ENCODE results near the gene AXIN2. TPM values are rescaled to one million over a fixed set of nuclear protein-coding genes. Genes with fewer than 3 reads are reported as not detected.

Gene AXIN2
- polyA plus RNA-seq (2011; rRNA removed) (2.4 and 2.8 TPM in 2 replicates), polyA minus RNA-seq (2011; rRNA and poly(A)+ RNA removed) (3.5 and 3.8 TPM in 2 replicates)

DNA sequence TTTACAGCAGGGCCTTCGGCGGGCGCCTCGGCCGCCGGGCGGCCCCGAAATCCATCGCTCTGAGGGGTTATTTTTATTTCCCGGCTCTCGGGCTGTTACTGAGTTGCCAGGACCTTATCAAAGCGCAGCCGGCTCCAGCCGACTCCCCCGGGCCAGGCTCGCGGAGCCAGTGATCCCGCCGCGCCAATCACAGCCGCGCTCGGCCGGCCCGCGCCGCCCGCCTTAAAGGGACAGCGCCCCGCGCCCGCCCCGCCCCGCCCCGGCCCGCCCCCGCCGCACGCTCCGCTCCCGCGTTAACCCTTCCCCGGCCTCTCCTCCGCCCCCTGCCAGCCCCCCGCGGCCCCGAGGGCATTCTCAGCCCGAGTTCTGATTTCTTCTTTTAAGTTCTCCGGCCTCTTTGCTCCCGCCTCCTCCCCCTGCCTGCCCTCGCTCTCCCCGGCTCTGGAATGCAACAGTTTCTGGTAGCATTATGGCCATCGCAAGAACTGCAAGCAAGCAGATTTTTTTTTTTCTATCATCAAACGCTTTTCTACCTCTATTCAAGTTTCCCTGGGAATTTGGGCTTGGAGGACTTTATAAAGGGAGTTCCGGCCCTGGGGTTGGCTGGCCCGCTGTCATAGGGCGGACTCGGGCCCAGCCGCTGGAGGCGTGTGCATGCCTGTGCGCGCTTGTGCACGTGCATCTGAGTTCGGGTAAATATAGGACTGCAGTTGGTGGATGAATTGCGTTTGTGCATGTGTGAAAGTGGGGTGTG, at the start of gene AXIN2:
Gene AXIN2 (minus strand): TSS at position 197 of the 754 bp plus-strand sequence. CDS start 3,028 bp downstream, outside the sequence.
- TF ChIP-seq CTCF (IDR thresholded peaks at IDR 0.05; ENCODE audit: low read depth, low read length): 0 out of 2 replicates have a peak, but pooled peaks have one; percentile 22
- peak within 1 kb of the TSS; percentile 67 for H3K4me3 ChIP-seq (ENCODE audit: low read depth, low read length)
- peaks cover 11% of the 10 kb centered on the region for H3K27me3 ChIP-seq (ENCODE audit: control insufficient read depth, insufficient read depth, low read length)
- ChIA-PET POLR2A (interaction anchor here (0.7 kb wide), 1 partner anchor 31 kb away, joined by 3 read pairs; no protein-coding TSS in a partner anchor), CTCF (interaction anchor here (0.6 kb wide), 1 partner anchor 263 kb away, joined by 14 read pairs; no protein-coding TSS in a partner anchor)
- peak within 1 kb of the TSS; percentile 96 for H3K27ac ChIP-seq (ENCODE audit: low read depth, low read length)
- peak; percentile 53 for DNase-seq (ENCODE audit: low read depth, low spot score)
- no peaks in the 10 kb centered on the region; the same call in 1 of the 2 replicates for H3K9me3 ChIP-seq (ENCODE audit: control insufficient read depth, insufficient read depth, low read length)

DNA sequence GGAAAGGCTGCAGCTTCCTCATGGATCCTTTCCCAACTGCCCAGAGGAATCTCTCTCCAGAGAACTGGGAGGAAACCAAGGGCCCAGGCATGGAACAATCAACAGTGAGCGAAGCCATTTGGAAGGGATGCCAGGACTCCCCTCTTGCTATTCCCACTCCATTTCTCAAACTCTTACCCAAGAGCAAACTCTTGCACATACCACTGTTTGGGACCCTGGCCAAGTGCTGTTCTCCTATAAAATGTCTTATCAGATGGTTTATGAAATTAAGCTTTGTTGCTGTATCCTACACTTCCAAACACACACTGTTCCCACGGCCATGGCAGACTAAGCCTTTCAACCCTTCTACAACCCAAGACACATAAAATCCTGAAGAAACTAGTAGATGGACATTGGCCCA, 48.3 kb upstream of the AXIN2 start:
- no peaks in the 10 kb centered on the region for H3K27me3 ChIP-seq (ENCODE audit: control insufficient read depth, insufficient read depth, low read length)
- H3K27ac ChIP-seq (ENCODE audit: low read depth, low read length): no peak overlapping the region
- H3K4me3 ChIP-seq (ENCODE audit: low read depth, low read length): no peak overlapping the region
- DNase-seq (ENCODE audit: low read depth, low spot score): no peak
- no peaks in the 10 kb centered on the region for H3K9me3 ChIP-seq (ENCODE audit: control insufficient read depth, insufficient read depth, low read length)
- POLR2A ChIA-PET: no interaction called here
- CTCF ChIA-PET: no interaction called here
- TF ChIP-seq CTCF (IDR thresholded peaks at IDR 0.05; ENCODE audit: low read depth, low read length): no peak

- DNase-seq (ENCODE audit: low read depth, low spot score): no peak
- ChIA-PET CTCF (no interaction called here), POLR2A (no interaction called here)
- no peak for TF ChIP-seq CTCF (IDR thresholded peaks at IDR 0.05; ENCODE audit: low read depth, low read length)
- Histone ChIP-seq H3K27ac (ENCODE audit: low read depth, low read length) (no peak overlapping the region), H3K4me3 (ENCODE audit: low read depth, low read length) (no peak overlapping the region), H3K9me3 (ENCODE audit: control insufficient read depth, insufficient read depth, low read length) (no peaks in the 10 kb centered on the region), H3K27me3 (ENCODE audit: control insufficient read depth, insufficient read depth, low read length) (no peaks in the 10 kb centered on the region)
Observed at GRCh38 chr17:65609286-65609685, 47.8 kb upstream of the AXIN2 start.

DNA sequence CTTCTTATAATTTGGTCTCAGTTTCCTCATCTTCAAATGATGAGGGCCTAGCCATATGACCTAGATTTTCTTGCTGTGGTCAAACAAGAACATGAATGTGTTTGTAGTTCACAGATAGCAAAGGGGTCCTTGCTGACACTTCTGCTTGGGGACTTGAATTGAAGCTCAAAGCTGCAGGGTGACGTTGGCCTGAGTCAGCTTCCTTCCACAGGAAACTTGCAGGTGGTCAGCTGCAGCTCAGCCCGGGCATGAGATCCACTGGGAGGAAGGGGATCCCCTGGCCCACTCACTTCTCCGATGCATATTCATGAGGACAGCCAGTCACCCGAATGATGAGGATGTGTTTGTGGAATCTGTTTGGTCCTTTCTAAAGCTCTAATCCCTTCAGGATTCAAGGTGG, 42.6 kb upstream of the AXIN2 start:
- no peak for DNase-seq (ENCODE audit: low read depth, low spot score)
- no peak overlapping the region for H3K27ac ChIP-seq (ENCODE audit: low read depth, low read length)
- POLR2A ChIA-PET: interaction anchor here (0.7 kb wide), 1 partner anchor 412 kb away, joined by 5 read pairs; no protein-coding TSS in a partner anchor
- no peak overlapping the region for H3K4me3 ChIP-seq (ENCODE audit: low read depth, low read length)
- CTCF ChIA-PET: no interaction called here
- no peaks in the 10 kb centered on the region for H3K9me3 ChIP-seq (ENCODE audit: control insufficient read depth, insufficient read depth, low read length)
- peaks cover 5% of the 10 kb centered on the region for H3K27me3 ChIP-seq (ENCODE audit: control insufficient read depth, insufficient read depth, low read length)
- no peak for TF ChIP-seq CTCF (IDR thresholded peaks at IDR 0.05; ENCODE audit: low read depth, low read length)

GRCh38 chr17:65601881-65602280, 40.4 kb upstream of the AXIN2 start:
- H3K4me3 ChIP-seq (ENCODE audit: low read depth, low read length): no peak overlapping the region
- H3K27me3 ChIP-seq (ENCODE audit: control insufficient read depth, insufficient read depth, low read length): peaks cover 7% of the 10 kb centered on the region
- no peak for DNase-seq (ENCODE audit: low read depth, low spot score)
- no peak for TF ChIP-seq CTCF (IDR thresholded peaks at IDR 0.05; ENCODE audit: low read depth, low read length)
- ChIA-PET POLR2A (no interaction called here), CTCF (interaction anchor here (0.6 kb wide), 1 partner anchor 11 kb away, joined by 4 read pairs; no protein-coding TSS in a partner anchor)
- no peak overlapping the region for H3K27ac ChIP-seq (ENCODE audit: low read depth, low read length)
- H3K9me3 ChIP-seq (ENCODE audit: control insufficient read depth, insufficient read depth, low read length): no peaks in the 10 kb centered on the region
